ENCODE results near the gene ENTREP1. TPM values are rescaled to one million over a fixed set of nuclear protein-coding genes. Genes with fewer than 3 reads are reported as not detected.

Gene ENTREP1
- total RNA-seq, 3 donors from 2014 or later = 3.0 to 52.7 (median 30.5) TPM

DNA sequence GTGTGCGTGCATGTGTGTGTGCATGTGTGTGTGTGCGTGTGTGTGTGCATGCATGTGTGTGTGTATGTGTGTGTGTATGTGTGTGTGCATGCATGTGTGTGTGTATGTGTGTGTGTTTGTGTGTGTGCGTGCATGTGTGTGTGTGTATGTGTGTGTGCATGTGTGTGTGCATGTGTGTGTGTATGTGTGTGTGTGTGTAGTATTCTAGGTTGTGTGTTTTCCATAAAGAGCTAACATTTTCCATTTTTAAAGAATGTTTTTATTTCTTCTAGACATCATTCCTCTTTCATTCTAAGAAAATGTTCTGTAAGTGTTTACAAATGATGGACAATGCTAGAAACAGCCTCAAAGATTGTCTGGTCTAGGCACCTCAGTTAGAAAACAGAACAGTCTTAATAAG is 15.6 kb downstream of the ENTREP1 start:
- no peaks in the 10 kb centered on the region for H3K27me3 ChIP-seq
- no peak for DNase-seq (ENCODE audit: low spot score in 2 of 2)
- no peaks in the 10 kb centered on the region for H3K36me3 ChIP-seq
- H3K9me3 ChIP-seq = no peaks in the 10 kb centered on the region
- intact Hi-C loops (cut with DNase I; ENCODE audit: low total_unique reads) = no loop called here
- no peak overlapping the region for H3K4me3 ChIP-seq
- H3K4me1 ChIP-seq = no peaks in the 10 kb centered on the region
- H3K27ac ChIP-seq = no peak overlapping the region
- no peak for TF ChIP-seq CTCF (IDR thresholded peaks at IDR 0.05)
- no peak for TF ChIP-seq POLR2AphosphoS5 (IDR thresholded peaks at IDR 0.05)
- TF ChIP-seq POLR2A (IDR thresholded peaks at IDR 0.05) = no peak

DNA sequence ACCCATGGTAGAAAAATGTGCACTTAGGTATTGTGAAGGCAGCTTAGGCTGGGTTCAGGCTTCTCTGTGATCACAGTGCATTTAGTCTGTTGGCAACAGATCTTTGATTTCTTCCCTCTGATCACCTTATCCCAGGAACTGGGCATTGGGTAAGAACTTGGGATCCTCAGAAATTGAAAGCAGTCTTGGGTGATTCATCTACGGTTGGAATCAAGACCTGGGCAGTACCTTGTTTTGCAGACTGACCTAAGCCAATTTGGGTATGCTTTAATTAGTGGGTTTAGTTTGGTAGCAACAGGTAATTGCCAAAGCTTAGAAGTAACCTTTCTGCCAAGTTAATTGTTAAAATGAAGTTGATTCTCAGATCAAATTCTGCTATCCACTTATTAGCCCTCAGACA is 17.8 kb downstream of the ENTREP1 start:
- Histone ChIP-seq H3K27ac (peak overlapping the region; percentile 13 to 54), H3K36me3 (no peaks in the 10 kb centered on the region), H3K4me3 (no peak overlapping the region), H3K27me3 (no peaks in the 10 kb centered on the region), H3K4me1 (peaks cover 5 to 7% of the 10 kb centered on the region in 2 donors), H3K9me3 (no peaks in the 10 kb centered on the region)
- no peak for DNase-seq (ENCODE audit: low spot score in 2 of 2)
- intact Hi-C loops (cut with DNase I; ENCODE audit: low total_unique reads) = no loop called here
- TF ChIP-seq CTCF (IDR thresholded peaks at IDR 0.05) = no peak
- TF ChIP-seq POLR2AphosphoS5 (IDR thresholded peaks at IDR 0.05) = no peak
- TF ChIP-seq POLR2A (IDR thresholded peaks at IDR 0.05) = no peak

- Histone ChIP-seq H3K36me3 (no peaks in the 10 kb centered on the region), H3K27ac (peak overlapping the region; percentile 13 to 56), H3K9me3 (no peaks in the 10 kb centered on the region), H3K4me3 (no peak overlapping the region), H3K4me1 (peaks cover 5 to 7% of the 10 kb centered on the region in 2 donors), H3K27me3 (no peaks in the 10 kb centered on the region)
- intact Hi-C loops (cut with DNase I; ENCODE audit: low total_unique reads) = no loop called here
- TF ChIP-seq POLR2AphosphoS5 (IDR thresholded peaks at IDR 0.05) (no peak), CTCF (IDR thresholded peaks at IDR 0.05) (no peak), POLR2A (IDR thresholded peaks at IDR 0.05) (no peak)
- no peak for DNase-seq (ENCODE audit: low spot score in 2 of 2)
Measured at GRCh38 chr9:69344459-69344858, 19.4 kb downstream of the ENTREP1 start.

DNA sequence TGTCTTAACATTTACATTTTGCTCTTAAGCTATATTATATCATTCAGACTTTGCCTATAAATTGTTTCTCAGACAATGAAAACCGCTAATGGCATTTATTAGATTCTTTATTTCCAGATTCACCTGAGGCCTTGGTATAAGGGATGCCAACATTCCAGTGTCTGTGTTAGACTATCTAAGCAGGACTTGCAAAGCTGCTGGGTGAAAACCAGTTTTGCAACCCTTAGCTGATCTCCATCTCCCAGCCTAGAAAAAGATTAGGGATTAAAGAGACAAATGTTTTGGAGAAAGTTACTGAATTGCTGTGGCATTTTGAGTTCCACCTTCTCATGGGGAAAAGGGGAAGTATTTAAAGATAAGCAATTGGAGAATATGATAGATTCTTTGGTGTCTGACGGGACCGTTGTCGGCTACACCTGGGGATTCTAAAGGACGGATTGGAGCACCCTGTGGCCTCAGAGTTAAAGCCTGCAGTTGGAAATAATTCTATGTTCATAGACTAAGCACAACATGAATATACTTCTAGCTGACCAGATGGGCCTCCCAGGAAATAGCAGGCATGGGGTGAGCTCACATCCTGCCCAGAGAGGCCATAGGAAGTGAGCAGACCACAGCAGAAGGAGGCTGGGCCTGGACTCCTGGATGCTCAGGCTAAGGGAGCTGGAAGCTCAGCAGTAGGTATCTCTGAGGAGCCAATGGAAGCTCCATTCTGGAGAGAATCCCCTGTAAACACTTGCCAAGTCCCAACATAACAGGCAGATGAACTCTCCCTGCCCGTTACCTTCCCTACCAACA is 21.8 kb downstream of the ENTREP1 start:
- H3K4me3 ChIP-seq = no peak overlapping the region
- intact Hi-C loops (cut with DNase I; ENCODE audit: low total_unique reads) = no loop called here

More for the DNA sequence above, 21.8 kb downstream of the ENTREP1 start:
- TF ChIP-seq POLR2A (IDR thresholded peaks at IDR 0.05) = no peak
- TF ChIP-seq POLR2AphosphoS5 (IDR thresholded peaks at IDR 0.05) = no peak
- no peak for TF ChIP-seq CTCF (IDR thresholded peaks at IDR 0.05)
- H3K27me3 ChIP-seq = no peaks in the 10 kb centered on the region
- H3K36me3 ChIP-seq = no peaks in the 10 kb centered on the region
- H3K9me3 ChIP-seq = no peaks in the 10 kb centered on the region
- no peak for DNase-seq (ENCODE audit: low spot score in 2 of 2)
- H3K27ac ChIP-seq = peak overlapping the region; percentile 75 to 78
- peaks cover 5 to 7% of the 10 kb centered on the region in 2 donors for H3K4me1 ChIP-seq
